ENCODE results near the gene ACVR1C.
A peak's percentile ranks its signal among the peaks of the same experiment; 100 is the strongest.

Gene ACVR1C

DNA sequence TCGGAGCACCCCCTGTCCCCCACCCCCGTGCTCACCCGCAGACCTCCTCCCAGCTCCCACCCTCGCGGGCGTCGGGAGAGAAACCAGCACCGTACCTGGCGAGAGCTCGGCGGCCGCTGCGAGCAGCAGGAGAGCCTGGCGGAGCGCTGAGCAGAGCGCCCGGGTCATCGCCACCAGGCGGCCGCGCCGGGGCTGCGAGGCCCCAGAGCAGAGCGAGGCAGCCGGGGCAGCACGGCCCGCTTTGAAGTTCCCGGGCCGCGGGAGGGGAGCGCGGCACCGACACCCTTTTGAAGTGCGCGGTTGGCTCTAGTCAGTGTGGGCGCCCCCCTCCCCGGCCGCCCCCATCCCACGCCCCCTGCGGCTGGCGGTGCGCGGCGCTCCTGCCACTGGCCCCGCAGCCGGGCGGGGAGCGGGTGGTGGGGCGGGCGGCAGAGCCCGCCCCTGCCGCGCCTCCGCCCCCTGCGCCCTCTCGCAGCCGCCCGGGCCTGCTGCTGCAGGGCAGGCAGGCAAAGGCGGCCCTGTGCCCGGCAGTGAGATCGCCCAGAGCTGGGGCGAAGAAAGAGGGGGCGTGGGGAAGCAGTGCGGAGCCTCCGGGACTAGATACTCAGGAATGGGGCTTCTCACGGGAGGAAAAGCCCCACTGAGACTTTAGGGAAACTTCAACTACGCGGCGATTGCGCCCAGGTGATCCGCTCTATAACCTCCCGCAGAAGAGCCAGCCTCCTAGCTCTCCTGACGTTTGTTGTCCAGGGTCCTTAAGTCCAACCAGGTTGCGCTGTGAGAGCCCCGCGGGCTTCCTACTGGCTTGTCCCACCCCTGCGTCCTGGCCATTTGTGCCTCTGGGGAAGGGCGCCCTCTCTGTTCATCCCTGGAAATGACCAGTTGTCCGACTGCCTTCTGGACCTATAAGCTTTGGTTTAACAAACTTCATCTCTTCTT lies at the start of gene ACVR1C:
Gene ACVR1C, minus strand, starts transcription at position 388 of the 939 bp plus-strand sequence. Its CDS starts 220 bp downstream, at position 168.
- DNase-seq (ENCODE audit: low read depth), result peak; percentile 49

DNA sequence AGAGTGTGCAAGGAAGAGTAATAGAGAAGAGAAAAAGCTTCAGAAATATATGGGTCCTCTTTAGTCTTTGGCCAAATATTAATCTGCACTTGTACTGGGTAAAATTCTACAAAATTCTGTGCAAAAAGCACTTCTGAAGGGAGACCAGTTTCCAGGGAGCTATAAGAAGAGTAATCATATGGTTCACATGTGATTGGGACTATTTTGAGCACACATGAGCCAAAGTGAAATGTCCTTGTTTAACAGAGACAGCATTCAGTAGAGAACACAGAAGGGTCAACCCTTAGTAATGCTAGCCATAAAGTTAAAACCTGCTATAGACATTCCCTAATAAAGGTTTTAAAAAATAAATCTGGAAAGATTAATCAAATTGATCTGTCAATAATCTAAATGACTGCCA lies 49.3 kb upstream of the ACVR1C start:
- DNase-seq (ENCODE audit: low read depth), result no peak

DNA sequence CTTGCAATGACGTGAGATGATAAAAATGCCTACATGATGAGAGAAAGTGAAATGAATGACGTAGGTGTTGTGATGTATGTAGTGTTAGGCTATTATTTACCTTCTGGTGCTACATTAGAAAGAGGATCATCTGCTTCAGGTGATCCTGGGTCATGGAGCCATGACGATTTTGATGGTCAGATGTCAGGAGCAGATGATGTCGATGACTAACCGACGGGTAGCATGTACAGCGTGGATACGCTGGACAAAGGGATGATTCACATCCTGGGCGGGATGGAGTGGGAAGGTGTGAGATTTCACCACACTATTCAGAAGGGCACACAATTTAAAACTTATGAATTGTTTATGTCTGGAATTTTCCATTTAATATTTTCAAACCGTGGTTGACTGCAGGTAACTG lies 43.5 kb upstream of the ACVR1C start:
- peak; percentile 25 for DNase-seq (ENCODE audit: low read depth)

DNA sequence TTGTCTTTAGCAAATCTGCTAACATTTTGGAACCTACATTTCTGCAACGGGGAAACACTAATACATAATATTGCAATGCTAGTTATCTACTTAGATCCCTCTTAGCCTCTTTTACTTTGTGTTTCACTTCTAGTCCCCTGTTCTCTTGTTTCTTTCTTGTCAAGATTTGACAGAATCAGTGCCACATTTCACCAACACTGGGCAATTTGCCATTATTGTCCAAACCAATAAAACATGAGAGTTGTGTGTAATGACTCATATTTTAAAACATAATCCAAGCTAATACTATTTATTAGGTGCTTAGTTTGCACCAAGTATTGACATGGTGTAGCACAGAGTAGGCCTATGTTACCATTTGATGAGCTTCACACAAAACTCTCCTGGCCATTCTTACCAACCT lies 33.7 kb upstream of the ACVR1C start:
- peak; percentile 9 for DNase-seq (ENCODE audit: low read depth)

DNA sequence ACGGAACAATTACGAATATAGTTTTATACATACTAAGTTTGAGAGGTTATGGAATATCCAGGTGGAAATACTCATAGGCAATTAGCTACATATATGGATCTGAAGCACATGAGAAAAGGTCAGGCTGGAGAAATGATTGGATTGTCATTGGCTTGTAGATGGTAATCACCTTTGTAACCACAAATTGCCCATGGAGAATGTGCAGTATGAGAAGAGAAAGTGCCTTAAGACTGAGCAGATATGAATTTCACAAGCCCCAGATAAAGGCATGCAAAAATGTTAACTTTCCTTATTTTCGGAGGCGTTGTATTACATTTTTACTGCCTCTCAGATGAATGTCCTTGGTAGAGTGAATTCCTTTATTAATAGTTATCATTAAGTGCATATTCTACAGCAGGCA lies 33.1 kb upstream of the ACVR1C start:
- DNase-seq (ENCODE audit: low read depth), result no peak

DNA sequence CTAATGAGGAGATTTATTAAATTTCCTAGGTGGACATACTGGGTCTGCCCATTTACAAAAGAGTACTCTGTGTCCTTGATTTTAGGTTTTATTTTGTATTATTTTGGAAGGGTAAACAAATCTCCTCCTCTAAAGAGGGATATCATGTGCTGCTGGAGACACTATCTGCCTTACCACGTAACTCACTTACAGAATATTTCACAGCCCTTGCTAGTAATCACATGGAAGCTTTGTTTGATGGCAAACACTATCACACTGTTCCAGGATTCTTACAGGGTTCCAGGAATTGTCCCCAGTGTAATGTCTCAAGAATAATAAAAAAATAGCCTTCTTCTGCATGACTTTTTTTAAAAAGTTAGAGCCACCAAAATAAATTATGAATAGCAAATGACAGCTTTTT lies 29.2 kb upstream of the ACVR1C start:
- DNase-seq (ENCODE audit: low read depth), result no peak

DNA sequence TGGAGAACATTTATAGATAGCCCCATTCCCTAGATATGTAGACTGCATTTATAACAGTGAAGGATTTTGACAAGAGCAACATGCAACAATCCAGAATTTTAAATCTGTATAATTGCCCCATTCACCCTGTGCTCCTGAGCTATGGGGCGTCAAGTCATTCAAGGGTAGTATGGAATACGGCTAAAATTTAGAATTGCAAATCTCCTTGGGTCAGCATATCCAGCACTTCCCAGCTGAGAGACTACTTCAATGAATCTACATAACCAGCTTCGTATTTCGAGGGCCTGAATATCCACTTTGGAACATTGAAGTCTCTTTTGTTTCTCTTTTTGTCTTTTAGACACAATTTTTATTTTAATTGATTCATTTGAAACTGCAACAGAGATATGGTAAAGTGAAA lies 28.4 kb upstream of the ACVR1C start:
- DNase-seq (ENCODE audit: low read depth), result no peak

DNA sequence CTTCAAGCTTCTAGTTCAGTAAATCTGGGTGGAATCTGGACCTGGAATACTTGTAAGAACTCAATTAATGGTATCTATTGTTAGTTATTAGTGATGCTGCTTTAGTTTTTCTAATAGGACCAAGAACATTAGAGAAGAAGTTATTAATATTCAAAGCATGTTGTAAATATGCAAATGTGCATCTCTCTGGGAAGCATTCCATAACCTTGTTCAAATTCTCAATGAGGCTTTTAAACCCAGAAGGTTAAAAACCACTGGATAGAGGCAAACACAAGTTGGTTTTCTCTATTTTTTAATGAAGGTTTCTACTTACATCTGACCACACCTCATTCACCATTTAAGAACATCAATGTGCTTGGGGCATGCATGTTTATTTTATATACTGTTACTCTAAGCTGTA lies 16.1 kb upstream of the ACVR1C start:
- DNase-seq (ENCODE audit: low read depth), result no peak

DNA sequence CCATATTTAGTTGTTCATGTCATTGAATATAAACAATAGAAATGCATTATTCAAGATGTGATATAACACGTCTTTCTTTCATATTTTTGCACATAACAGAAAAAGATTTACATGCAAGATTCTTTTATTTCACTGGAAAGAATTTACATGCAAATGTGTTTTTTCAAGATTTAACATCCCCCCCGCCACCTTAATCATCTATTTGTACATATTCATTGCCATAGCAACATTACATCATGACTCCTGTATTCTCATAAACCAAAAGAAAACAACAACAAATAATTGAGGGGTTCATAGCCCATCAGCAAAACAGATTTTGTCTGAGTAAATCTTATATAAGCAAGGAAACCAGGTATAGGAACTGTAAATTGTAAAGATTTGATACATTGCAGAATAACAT lies 3.2 kb upstream of the ACVR1C start:
- no peak for DNase-seq (ENCODE audit: low read depth)

DNA sequence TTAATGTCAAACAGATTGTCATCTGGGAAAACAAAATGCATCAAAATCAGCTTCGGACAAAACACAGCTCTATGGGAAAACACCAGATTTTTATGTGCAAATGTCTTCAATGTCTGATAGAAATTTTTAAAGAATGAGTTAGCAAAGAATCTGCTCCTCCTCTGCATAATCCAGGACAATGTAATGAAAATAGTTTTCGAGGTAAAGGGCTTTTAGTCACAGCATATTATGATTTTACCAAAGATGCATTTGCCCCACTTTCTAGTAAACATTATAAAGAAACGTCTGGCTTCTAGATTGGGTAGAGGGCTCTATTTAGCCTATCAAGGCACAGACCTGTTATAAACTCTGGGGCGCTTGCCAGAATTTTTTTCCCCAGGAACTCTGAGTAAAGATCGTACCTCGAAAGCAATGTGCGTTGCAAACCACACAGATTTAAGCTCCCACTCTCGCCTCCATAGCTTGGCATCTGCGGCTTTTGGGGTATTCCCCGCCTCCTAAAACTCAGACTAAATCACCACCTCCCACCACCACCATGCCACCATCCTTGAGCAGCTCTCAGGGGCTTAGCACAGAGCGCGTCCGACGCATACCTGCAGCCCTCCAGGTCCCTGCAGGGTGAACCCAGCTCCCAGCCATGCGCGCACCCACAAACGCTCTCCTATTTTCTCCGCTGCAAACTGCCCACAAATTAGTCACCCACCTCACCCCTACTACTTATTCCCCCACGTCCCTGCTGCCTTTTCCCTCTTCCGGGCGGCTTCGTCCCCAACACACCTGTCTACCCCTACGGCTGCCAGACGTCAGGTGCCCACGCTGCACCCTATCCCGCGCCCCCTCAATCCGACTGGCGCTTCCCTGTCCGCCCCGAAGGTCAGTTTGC lies 829 bp downstream of the ACVR1C start:
- peak; percentile 23 for DNase-seq (ENCODE audit: low read depth)

DNA sequence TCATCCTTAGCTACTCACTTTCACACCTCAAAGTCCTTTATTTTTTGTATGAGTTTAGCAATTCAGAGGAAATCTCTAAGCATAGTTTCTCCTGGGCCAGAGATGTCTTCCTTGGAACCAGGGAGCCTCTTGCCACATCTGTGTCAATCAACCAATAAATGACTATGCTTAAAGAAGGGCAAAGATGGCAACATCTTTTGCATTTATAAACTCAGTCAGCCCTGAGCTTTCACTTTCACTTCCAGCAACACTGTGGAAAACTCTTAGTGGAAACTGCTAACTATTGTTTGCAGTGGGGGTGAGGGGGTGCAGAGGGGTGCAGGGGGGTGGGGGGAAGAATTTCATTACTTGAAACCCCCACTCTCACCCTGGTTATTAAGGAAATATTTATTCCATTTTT lies 3.4 kb downstream of the ACVR1C start:
- DNase-seq (ENCODE audit: low read depth), result peak; percentile 8

DNA sequence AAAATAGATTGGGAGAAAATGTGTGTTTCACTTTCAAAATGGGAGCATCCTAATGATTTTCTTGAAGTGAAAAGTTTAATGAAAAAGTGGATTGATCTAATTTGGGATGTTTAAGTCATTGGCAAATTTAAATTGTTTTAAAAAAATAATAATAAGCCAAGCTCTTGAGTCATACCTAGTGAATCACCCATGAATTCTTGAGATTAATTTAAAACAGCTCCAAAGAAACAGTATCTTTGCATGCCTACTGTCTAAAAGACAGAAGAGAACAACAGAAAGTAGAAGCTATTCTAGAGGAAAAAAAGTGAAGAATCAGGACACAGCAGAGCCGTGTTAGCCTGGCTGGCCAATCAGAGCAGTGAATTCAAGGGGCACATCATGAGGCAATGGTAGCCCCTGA lies 7.7 kb downstream of the ACVR1C start:
- peak; percentile 17 for DNase-seq (ENCODE audit: low read depth)

DNA sequence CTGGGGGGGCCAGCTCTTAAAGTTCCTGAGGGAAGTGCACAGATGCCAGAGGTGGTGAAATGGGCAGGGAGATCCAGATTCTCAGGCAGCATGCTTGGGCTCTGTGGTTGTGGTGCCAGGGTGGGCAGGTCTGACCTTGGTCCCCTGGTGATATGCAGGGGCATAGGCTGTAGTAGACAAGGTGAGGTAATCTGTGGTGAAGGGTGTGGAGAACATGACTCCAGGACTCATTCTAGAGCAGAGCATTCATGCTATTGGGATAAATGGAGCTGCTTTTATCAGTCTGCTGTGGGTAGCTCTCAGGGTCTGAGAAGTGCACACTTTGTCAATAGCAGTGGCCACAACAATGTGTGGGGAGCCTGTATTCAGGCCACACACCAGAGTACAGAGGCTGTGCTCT lies 16.9 kb downstream of the ACVR1C start:
- no peak for DNase-seq (ENCODE audit: low read depth)

DNA sequence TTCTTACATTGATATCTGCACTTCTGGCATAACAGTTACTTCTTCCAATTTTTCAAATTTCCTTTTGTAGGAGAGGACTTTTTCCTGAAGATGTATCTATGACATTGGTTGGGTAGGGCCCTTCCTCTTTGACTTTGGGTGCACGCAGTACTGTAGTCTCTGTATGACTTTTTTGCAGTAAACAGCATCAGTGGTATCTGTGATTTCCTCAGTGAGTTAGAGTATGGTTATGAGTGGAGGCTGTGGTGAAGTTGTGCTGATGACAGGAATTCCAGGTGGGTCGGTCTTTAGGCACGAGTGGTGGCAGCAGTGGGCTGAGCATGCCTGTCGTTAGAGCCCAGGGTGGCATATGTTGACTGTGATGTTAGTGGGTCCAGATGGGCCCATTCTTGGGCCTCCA lies 17.6 kb downstream of the ACVR1C start:
- DNase-seq (ENCODE audit: low read depth), result no peak

DNA sequence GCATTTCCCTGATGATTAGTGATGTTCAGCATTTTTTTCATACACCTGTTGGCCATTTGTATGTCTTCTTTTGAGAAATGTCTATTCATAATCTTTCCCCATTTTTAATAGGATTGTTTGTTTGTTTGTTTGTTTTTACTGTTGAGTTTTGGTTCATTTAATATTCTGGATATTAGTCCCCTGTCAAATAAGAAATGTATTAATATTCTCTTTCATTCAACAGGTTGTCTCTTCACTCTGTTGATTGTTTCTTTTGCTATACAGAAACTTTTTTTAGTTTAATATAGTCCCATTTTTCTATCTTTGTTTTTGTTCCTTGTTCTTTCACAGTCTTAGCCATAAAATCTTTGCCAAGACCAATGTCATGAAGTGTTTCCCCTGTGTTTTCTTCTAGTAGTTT lies 22.1 kb downstream of the ACVR1C start:
- DNase-seq (ENCODE audit: low read depth), result no peak

DNA sequence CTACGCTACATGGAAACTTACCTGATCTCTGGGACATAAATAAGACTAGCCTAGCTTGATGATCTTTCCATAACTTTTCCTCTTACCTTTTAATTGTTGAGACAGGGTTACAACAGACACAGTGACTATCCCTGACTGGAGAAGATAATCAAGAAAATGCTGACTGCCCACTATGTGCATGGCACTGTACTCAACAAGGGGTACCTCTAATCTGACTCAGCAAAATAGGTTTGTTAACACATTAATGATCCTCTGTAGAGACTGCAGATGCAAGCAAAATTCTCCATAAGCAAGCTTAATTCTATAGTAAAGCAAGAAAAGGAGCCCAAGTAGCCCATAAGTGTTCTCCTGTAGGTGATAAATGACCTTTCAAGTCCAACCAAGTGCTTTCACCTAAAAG lies 25.5 kb downstream of the ACVR1C start:
- no peak for DNase-seq (ENCODE audit: low read depth)

DNA sequence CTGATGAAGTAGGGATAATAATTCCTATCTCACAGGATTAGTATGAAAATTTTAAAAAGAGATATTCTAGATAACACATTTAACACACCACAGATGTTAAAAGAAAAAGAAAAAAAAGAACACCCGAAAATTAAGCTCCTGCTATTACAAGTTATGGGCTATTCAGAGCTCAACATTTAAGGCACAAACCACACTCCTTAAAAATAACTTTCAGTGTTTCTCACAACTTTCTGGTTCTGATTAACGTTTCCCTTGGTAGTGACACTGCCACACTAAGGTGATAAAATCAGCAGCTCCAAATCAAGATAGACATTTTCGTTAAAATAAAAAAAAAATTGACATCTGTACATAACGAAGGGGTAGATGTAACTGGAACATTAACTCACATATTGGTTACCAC lies 26.9 kb downstream of the ACVR1C start:
- DNase-seq (ENCODE audit: low read depth), result no peak

DNA sequence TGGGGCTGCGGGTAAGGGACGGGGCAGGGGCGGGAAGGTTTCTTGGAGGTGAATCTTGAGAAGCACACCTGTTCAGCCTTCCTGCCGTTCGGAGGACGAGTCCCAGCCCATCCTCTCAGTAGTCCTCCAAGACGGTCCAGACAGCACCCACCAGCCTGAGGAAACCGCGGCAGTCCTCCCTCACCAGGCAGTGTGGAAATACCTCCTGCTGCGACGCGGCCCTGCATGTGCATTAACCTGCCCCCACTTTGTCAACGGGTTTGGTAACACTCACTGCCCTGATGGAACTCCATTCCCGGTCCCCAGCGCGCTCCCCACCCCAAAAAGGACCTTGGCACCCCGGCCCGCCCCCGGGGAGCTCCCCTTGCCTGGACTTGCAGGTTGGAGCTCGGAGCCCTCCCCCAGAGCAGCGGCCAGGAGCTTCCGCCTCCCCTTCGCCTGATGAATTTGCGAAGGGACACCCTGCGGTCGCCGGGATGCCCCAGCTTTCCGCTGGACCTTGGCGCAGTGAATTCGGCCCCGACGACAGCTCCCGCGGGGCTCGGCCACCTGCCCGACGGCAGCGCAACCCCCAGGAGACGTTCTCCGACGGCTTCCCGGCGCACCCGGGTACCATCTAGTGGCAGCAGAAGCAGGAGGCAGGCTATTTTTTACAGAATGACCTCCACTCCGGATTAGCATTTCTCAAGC lies 31.5 kb downstream of the ACVR1C start:
- DNase-seq (ENCODE audit: low read depth), result peak; percentile 17

DNA sequence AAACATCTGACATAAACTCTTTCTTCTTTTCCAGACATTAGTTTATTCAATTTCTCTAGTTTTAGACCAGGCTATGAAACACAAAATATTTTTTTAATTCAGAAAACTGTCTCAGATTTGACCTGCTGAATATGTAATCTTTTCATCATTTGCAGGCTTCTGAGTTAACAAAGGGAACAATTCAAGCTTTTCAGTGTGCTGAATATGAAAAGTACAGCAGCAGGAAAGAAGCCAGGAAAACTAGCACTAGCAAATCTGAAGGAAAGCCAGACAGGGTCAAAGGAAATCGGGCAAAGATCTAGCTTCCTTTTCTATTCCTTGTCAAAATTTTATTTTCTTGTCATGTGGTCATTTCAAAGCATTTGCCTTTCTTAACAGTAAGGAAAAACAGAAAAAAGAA lies 35.3 kb downstream of the ACVR1C start:
- no peak for DNase-seq (ENCODE audit: low read depth)

DNA sequence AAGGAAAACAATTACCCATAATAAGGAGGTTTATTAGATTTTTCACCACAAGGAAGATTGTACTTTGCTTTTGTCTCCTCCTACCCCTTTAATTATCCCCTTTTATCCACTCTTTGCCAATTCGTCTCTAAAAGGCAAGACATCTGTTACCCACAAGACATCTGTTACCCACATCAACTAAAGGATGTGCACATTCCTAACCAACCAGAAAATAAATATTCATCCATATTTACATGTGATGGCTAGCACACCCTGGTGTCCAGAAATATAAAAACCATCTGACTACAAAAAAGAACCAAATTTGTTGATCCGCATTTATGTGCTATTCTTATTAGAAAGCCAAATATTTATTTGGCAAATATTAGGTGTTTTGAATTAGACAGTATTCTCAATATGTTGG lies 35.7 kb downstream of the ACVR1C start:
- peak; percentile 24 for DNase-seq (ENCODE audit: low read depth)

DNA sequence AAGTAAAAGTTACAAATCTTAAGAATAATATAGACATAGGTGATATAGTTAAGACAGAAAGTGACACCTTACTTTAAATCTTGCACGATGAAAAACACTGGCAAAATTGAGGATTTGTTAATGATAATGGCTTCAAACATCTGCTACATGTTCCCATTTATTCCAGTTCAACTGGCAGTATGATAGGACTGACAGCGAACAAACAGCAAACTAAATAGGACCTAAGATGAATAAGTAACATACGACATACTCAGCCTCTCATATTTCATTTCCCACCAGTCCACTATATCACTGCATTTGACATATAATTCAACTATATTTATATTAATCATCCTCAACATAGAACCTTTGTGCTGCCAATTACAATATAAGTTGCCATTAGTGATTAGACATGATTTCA lies 36.3 kb downstream of the ACVR1C start:
- DNase-seq (ENCODE audit: low read depth), result no peak

DNA sequence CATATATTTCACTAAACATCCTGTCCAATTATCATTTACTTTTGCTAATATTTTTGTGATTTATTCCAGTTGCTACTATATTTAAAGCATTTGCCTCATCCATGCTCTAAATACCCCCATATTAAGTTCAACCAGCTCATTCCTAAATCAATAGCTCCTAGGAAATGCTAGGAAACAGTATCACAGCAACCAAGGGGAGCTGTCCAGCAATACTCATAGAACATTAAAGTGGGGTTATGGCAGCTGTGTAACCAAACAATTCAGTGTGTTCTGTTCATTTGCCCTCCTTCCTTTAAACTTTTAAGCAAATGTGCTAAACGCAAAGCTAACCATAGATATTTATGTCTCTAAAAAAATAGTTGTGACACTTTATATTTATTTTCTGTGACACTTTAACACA lies 41.1 kb downstream of the ACVR1C start:
- no peak for DNase-seq (ENCODE audit: low read depth)

All from iris pigment epithelial cell (primary cell).